G401 (cell line): ENCODE data around the gene MIS18A. TPM values are rescaled to one million over a fixed set of nuclear protein-coding genes. Genes with fewer than 3 reads are reported as not detected.
A peak's percentile ranks its signal among the peaks of the same experiment; 100 is the strongest.
"Not testable (repeated sequence)": the region's sequence is repeated elsewhere in the genome, so short reads cannot be mapped to it uniquely, and the experiment has no call there.

ENCODE experiments used
- DNase-seq: peaks from one replicate; pipeline ENCODE4 v3.0.0-alpha.2; 2015; ENCODE audit warnings: low spot score
- in situ Hi-C: cut with HindIII; loops from 2 replicates; pipeline ENCODE4 v1.10.0; 2016; ENCODE audit warnings: low sequenced_read_pairs, mixed read lengths
- total RNA-seq: library from RNA; depleted of rRNA; stranded (reverse); fragments of >200 nt; shearing (Covaris generic); gene quantifications from 2 replicates; pipeline ENCODE4 v1.2.3, GENCODE V29; 2014

MIS18A gene
- total RNA-seq, 1 experiment from 2014 or later, result 46.0 TPM

DNA sequence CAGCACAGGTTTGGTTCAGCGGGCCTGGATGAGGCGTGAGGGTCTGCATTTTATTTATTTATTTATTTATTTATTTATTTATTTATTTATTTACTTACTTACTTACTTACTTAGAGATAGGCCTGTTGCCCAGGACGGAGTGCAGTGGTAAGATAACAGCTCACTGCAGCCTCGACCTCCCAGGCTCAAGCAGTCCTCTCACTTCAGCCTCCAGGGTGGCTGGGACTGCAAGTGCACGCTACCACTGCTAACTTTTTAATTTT lies 20.1 kb downstream of the MIS18A start:
- in situ Hi-C loops, DNase-seq: not testable (repeated sequence)

DNA sequence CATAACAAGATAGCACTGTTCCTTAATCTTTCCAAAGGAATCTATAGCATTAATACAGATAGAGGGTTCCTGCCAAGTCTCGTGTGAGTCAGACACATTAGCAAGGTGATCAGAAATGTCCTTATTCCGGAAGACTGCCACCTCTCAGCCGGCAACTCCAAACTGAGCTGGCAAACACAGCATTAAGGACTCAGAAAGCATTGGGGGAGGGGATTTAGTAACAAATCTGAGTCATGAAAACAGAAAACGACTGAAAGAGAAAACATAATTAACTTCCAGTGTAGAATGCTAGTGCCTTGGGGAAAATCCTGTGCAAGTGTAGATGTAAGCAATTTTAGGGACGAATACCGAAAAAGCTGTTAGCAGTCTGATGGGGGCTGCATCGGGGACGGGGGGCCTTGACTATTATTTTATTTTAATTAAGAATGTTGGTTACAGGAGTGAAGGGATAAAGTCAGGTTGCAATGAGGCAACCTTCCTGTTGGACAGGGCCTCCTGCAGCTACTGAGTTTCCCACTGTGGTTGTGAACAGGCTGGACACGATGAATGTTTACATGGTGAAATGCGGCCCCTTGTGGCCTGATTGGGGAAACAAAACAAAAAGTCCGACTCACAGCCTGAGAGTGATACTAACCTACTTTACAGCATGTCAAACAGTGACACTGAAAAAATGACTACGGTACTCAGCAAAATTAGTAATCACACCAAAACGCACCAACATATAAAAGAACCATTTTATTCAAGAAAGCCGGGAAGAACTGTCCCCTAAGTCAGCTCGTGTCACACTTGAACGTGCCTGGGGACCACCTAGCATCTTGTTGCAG lies 20.7 kb downstream of the MIS18A start:
- in situ Hi-C loops, result no loop called here
- DNase-seq, result peak; percentile 85

DNA sequence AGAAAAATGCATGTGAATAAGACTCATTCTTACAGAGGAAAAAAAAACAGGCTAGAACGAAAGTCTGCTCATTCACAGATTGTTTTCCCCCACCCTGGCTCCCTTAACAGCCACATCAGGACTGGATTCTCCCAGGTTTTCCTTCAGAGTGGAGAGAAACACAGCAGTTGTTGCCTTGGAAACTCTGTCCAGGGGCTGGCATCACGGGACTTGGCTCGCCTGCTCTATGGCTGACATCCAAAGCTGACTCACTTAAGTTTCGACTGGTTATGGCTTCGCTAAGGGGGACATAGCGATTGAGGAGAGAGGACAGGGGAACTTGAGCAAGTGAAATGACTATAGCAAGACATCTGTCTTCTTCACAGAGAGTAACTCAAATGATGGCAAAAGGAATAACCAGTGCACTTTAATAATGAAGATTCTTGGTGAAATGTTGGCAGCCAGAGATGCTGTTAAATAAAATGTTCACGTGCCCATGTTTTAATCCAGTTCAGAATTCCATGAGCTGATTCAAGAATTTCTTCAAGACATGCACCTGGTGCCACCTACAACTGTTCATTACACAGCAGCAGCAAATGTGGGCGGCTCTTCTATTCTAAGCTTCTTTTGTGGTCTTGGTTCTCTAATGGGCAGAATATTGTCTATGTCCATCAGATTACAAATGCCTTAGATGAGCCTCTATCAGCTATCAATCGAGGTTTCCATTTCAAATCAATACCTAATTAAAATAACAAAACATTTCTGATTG lies 21.8 kb downstream of the MIS18A start:
- in situ Hi-C loops, result no loop called here
- DNase-seq, result peak; percentile 17

GRCh38 chr21:32256251-32256650 lies 22.6 kb downstream of the MIS18A start:
- DNase-seq, result no peak
- in situ Hi-C loops, result no loop called here

DNA sequence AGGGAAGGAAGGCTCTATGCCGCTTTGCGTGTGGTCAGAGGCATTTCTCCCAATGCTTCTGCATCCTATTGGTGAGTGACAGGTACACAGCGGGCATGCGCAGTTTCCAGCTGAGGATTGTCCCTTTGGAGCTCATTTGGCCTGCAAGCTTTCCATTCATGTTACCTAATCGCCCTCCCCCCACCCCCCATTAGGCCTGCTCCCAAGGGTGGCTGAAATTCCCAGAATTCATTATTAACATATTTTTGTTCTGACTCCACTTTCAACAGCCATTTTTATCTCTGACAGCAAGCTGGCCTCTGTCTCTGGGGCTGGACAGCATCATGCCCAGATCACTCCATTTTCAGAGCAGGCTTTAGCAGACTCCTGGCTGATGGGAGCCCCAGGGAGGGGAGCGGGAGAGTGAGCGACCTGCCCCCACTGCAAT lies 25.6 kb downstream of the MIS18A start:
- no peak for DNase-seq
- in situ Hi-C loops, result no loop called here

DNA sequence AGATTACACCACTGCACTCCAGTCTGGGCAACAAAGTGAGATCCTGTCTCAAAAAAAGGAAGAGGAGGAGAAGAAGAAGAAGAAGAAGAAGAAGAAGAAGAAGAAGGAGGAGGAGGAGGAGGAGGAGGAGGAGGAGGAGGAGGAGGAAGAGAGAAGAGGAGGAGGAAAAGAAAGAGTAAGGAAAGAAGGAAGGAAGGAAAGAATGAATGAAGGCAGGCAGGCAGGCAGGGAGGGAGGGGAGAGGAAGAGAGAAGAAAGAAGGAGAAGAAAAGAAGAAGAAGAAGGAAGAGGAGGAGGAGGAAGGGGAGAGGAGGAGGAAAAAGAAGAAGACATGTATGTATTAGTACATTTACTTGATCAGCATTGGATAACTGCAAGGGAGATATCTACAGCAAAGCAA lies 26.7 kb downstream of the MIS18A start:
- DNase-seq, result no peak

DNA sequence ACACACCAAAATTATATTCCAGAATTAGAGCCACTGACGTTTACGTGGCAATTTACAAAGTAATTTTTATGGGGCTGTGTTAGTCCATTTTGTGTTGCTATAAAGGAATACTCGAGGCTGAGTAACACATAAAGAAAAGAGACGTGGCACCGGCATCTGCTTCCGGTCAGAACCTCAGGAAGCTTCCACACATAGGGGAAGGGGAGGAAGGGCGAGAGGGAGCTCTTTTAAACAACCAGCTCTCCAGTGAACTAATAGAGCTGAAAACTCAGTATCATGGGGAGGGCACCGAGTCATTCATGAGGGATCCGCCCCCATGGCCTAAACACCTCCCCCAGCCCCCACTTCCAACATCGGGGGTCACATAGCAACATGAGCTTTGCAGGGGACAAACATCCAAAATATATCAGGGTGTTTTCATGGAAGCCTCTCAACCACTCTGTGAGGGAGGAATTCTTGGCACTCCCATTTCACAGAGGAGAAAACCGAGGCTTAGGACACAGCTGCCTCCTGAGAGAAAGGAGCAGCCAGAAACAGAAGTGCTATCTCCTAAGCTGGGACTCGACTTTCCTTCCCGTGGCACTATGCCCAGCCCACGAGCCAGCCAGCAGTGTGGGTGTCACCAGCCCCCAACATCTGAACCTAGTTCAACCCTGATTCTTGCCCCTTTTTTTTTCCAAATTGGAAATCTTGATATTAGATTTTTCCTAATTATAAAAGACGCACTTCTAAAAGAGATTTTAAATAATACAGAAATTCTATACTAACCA lies 29.2 kb downstream of the MIS18A start:
- in situ Hi-C loops, result no loop called here

More for the DNA sequence above, 26.7 kb downstream of the MIS18A start:
- in situ Hi-C loops, result no loop called here

GRCh38 chr21:32248571-32249461 lies 30.0 kb downstream of the MIS18A start:
- DNase-seq, result peak; percentile 11

More for the DNA sequence above, 29.2 kb downstream of the MIS18A start:
- no peak for DNase-seq

GRCh38 chr21:32246571-32247140 lies 32.2 kb downstream of the MIS18A start:
- in situ Hi-C loops, result no loop called here
- DNase-seq, result no peak

More at GRCh38 chr21:32248571-32249461, 30.0 kb downstream of the MIS18A start:
- in situ Hi-C loops, result no loop called here

GRCh38 chr21:32245971-32246370 lies 32.9 kb downstream of the MIS18A start:
- in situ Hi-C loops, result no loop called here
- no peak for DNase-seq

GRCh38 chr21:32240851-32241687 lies 37.8 kb downstream of the MIS18A start:
- DNase-seq, result no peak
- in situ Hi-C loops, result no loop called here

DNA sequence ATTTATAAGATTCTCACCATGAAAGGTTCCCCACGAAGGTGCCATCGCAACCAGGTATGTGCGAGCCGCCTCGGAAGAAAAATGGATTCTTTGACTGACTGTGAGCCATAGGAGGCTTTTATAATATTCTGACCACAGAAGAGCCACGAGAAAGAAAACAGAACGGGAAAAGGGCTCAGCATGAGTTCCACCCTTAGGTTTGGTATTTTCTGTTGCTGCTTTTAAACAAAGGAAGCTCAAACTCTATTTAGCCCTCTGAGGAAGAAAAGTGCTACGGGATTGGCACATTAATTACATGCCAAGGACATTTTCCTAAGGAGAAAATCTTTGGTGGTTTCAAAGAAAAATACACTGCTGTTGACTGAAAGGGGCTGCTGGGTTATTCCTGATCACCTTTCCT lies 39.3 kb downstream of the MIS18A start:
- DNase-seq, result no peak
- in situ Hi-C loops, result no loop called here

DNA sequence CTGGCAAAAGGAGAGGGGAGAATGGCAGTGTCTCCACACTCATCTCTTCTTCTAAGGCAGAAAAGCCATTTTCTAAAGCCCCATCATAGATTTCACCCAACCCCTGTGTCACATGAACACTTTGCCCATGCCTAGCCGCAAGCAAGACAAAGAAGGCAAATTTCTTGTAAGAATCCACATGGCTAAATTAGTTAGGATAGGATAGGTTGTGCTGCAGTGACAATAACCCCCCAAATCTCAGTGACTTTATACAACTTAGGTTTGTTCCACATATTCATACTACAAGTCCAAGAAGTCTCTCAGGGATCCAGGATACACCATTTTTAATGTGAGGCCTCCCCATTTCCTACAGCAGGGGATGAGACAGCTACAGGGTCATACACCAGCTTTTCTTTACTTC lies 40.8 kb downstream of the MIS18A start:
- in situ Hi-C loops, result no loop called here
- DNase-seq, result no peak

DNA sequence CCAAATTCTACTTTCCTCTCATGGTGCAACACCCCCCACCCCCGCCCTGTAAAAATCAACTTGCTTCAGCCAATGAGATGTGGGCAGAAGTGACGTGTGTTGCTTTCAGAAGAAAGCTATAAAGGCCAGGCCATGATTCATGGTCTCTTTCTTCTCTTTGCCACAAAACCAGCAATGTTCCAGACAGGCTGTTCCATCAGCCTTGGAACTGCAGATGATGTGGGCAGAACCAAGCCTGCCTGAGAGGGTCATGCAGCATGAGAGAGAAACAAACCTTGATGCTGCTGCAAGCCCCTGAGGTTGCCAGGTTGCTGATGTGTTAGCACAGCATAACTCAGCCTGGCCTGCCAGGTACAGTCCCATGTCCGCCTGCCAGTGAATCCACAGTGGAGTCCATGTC lies 41.8 kb downstream of the MIS18A start:
- in situ Hi-C loops, result no loop called here
- no peak for DNase-seq

- no peak for DNase-seq
- in situ Hi-C loops, result no loop called here
These were observed 45.0 kb downstream of the MIS18A start for GRCh38 chr21:32233722-32234301.

GRCh38 chr21:32233055-32233546 lies 45.7 kb downstream of the MIS18A start:
- in situ Hi-C loops, result no loop called here
- DNase-seq, result no peak

DNA sequence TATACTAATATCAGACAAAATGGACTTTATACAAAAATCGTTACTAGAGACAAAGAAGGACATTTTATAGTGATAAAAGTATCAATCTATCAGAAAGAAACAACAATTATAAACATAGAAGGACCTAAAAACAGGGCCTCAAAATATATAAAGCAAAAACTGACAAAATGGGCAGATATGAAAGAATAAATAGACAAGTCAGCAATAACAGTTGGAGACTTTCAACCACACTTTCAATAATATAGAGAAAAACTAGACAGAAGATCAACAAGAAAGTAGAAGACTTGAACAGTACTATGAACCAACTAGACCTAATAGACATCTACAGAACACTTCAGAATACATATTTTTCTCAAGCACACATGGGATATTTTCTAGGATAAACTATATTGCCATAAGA lies 52.4 kb downstream of the MIS18A start:
- DNase-seq, result no peak
- in situ Hi-C loops, result no loop called here
